SU-DHL-6 (cell line): ENCODE measurements around the gene GRIK4.

Experiments
- H2AFZ ChIP-seq: fragments of 200-600 bp; sonication (generic); 2 replicates; pipeline ENCODE4 v1.6.1; 2014; ENCODE audit warnings: low read depth, mild to moderate bottlenecking, moderate library complexity, mixed read lengths, antibody characterized with exemption, low read length; ENCODE audit not compliant: severe bottlenecking
- H3F3A ChIP-seq: fragments of 200-600 bp; shearing (Covaris generic); 2 replicates; pipeline ENCODE4 v1.6.0; 2016; ENCODE audit warnings: antibody characterized with exemption, mild to moderate bottlenecking; ENCODE audit not compliant: insufficient read depth
- H3K27ac ChIP-seq: fragments of 200-600 bp; sonication (generic); 2 replicates; pipeline ENCODE4 v1.5.1; 2016; ENCODE audit warnings: low read depth, mild to moderate bottlenecking, low read length, moderate library complexity, mixed read lengths
- H3K27me3 ChIP-seq: fragments of 200-600 bp; sonication (generic), shearing (Covaris generic); 2 replicates; pipeline ENCODE4 v1.6.0; 2014; ENCODE audit warnings: mild to moderate bottlenecking, low read length
- H3K36me3 ChIP-seq: fragments of 200-600 bp; sonication (generic); 2 replicates; pipeline ENCODE4 v1.6.1; 2014; ENCODE audit warnings: mild to moderate bottlenecking, low read length, mixed read lengths
- H3K4me2 ChIP-seq: fragments of 300-600, 200-600 bp; shearing (Covaris generic), sonication (generic); 2 replicates; pipeline ENCODE4 v1.6.0; 2014; ENCODE audit warnings: low read length, low read depth, mild to moderate bottlenecking; ENCODE audit not compliant: poor library complexity, severe bottlenecking
- H3K4me3 ChIP-seq: fragments of 200-600 bp; sonication (generic); 2 replicates; pipeline ENCODE4 v1.5.1; 2014; ENCODE audit warnings: antibody characterized with exemption, low read length, mild to moderate bottlenecking, mixed read lengths; ENCODE audit not compliant: insufficient read depth, poor library complexity, severe bottlenecking
- H3K79me2 ChIP-seq: fragments of 200-600 bp; sonication (generic); 2 replicates; pipeline ENCODE4 v1.6.1; 2014; ENCODE audit warnings: mild to moderate bottlenecking, low read length, moderate library complexity; ENCODE audit not compliant: insufficient read depth
- H3K9ac ChIP-seq: fragments of 200-600 bp; sonication (generic); 2 replicates; pipeline ENCODE4 v1.7.0; 2014; ENCODE audit warnings: mild to moderate bottlenecking, low read length
- H3K9me2 ChIP-seq: fragments of 200-600 bp; sonication (generic); replicated peaks from 2 replicates; pipeline ENCODE4 v1.6.1; 2014; ENCODE audit warnings: low read length; ENCODE audit not compliant: insufficient read depth
- H3K9me3 ChIP-seq: fragments of 200-600 bp; sonication (generic); 2 replicates; pipeline ENCODE4 v1.6.1; 2014; ENCODE audit warnings: low read length, mixed read lengths; ENCODE audit not compliant: insufficient read depth
- H4K20me1 ChIP-seq: fragments of 200-600 bp; sonication (generic); 2 replicates; pipeline ENCODE4 v1.6.1; 2014; ENCODE audit warnings: low read depth, mild to moderate bottlenecking, antibody characterized with exemption, low read length, moderate library complexity, mixed read lengths
- EZH2phosphoT487 ChIP-seq: fragments of 200-600 bp; sonication (generic), shearing (Covaris generic); conservative IDR thresholded peaks from 2 replicates; pipeline ENCODE4 v1.6.1; 2018; ENCODE audit warnings: mild to moderate bottlenecking, antibody characterized with exemption, low read length, moderate library complexity, mixed read lengths
- TF ChIP-seq, protein P1 (sequence below): fragments of 200-600 bp; sonication (generic); IDR thresholded peaks from one replicate; pipeline ENCODE4 v1.5.1; 2017; ENCODE audit warnings: antibody characterized with exemption, mild to moderate bottlenecking, low read length, moderate library complexity; ENCODE audit not compliant: insufficient read depth, poor library complexity, severe bottlenecking

GRIK4 gene

DNA sequence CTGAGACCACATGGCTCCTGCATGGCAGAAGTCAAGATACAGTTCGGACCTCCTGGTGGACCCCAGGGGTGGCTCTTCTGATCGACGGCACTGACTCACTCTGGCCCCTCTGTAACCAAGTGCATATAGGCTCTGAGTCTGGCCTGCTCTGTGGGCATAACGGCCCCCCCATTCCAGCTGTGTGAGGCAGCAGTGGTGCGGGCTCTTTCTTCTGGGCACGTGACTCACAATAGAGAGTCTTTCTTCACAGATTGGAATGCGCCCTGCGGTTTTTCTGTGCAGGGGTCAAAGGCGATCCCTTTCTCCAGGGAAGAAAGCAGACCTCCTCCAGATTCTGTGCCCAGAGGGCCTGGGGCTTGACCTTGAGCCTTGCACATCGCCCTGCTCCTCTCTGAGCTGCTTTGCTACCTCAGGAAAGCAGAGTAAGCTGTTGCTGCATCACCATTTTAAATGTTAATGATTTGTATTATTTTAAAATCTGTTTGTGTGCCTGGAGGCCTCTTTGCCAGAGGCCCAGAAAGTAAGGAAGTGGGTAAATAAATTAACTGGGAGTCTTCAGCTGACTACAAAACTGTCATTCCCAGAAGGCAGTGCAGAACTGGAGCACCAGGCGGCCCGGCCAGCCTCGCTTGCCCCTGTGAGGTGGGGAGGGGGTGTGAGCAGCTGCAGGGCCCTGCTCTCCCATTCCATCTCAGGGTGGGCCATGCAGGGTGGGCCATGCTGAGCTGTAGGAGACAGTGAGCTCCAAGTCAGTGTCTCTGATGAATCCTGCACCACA is 199.0 kb downstream of the GRIK4 start:
- Histone ChIP-seq H4K20me1 (no peaks in the 10 kb centered on the region), H3K27ac (no peak overlapping the region), H3K27me3 (no peaks in the 10 kb centered on the region), H3K9me3 (no peaks in the 10 kb centered on the region), H2AFZ (no peak overlapping the region), H3K4me2 (no peak overlapping the region), H3K9ac (no peak overlapping the region), H3F3A (no peaks in the 10 kb centered on the region), H3K4me3 (no peak overlapping the region), H3K79me2 (no peaks in the 10 kb centered on the region), H3K9me2 (no peaks in the 10 kb centered on the region), H3K36me3 (no peaks in the 10 kb centered on the region)
- TF ChIP-seq EZH2phosphoT487: no peak
- TF ChIP-seq, protein P1, sequence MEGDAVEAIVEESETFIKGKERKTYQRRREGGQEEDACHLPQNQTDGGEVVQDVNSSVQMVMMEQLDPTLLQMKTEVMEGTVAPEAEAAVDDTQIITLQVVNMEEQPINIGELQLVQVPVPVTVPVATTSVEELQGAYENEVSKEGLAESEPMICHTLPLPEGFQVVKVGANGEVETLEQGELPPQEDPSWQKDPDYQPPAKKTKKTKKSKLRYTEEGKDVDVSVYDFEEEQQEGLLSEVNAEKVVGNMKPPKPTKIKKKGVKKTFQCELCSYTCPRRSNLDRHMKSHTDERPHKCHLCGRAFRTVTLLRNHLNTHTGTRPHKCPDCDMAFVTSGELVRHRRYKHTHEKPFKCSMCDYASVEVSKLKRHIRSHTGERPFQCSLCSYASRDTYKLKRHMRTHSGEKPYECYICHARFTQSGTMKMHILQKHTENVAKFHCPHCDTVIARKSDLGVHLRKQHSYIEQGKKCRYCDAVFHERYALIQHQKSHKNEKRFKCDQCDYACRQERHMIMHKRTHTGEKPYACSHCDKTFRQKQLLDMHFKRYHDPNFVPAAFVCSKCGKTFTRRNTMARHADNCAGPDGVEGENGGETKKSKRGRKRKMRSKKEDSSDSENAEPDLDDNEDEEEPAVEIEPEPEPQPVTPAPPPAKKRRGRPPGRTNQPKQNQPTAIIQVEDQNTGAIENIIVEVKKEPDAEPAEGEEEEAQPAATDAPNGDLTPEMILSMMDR: no peak

DNA sequence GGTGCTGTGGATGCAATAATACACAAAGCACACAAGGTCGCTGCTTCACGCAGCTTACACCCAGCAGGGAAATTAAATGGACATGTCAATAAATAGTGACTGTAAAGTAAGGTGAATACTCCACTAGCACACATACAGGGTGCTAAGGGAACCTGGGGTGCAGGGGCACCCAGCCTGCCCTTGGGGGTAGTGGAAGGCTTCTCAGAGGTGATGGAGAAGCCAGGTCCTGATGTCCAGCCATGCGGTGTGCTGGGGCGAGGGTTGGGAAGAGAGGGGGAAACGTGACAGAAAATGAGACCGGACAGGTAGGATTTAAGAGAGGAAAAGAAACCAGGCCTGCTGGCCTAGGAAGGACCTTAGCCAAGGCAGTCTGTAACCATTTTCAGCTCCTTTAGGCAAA is 200.5 kb downstream of the GRIK4 start:
- no peak overlapping the region for H3K27ac ChIP-seq
- no peaks in the 10 kb centered on the region for H3K79me2 ChIP-seq
- H3K27me3 ChIP-seq: no peaks in the 10 kb centered on the region
- H3K36me3 ChIP-seq: no peaks in the 10 kb centered on the region
- no peaks in the 10 kb centered on the region for H3K9me2 ChIP-seq
- TF ChIP-seq, protein P1: no peak
- TF ChIP-seq EZH2phosphoT487: no peak
- no peak overlapping the region for H3K9ac ChIP-seq
- H3K4me3 ChIP-seq: no peak overlapping the region
- no peaks in the 10 kb centered on the region for H4K20me1 ChIP-seq
- no peaks in the 10 kb centered on the region for H3K9me3 ChIP-seq
- no peak overlapping the region for H3K4me2 ChIP-seq
- no peaks in the 10 kb centered on the region for H3F3A ChIP-seq
- H2AFZ ChIP-seq: no peak overlapping the region

DNA sequence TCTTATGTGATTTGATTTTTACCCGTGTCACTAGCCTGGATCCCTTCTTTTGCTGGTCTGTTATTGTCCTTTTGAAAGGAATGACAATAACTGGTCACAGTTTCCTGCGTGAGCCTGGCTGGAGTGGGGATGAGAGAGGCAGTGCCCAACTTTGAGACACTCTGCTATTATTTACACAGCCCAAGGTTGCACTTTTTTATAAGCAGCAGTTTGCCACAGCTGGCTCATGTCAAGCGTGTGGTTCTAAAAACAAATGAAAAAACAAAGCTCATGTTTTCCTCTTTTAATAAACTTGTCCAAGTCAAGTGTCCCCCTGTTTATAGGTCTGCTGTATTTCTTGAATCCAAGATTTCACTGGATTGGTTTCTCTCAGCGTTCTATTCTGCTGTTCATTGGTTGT is 201.3 kb downstream of the GRIK4 start:
- H3K9me3 ChIP-seq: no peaks in the 10 kb centered on the region
- TF ChIP-seq, protein P1: no peak
- TF ChIP-seq EZH2phosphoT487: no peak
- H3K79me2 ChIP-seq: no peaks in the 10 kb centered on the region
- no peak overlapping the region for H2AFZ ChIP-seq
- no peak overlapping the region for H3K4me2 ChIP-seq
- no peak overlapping the region for H3K4me3 ChIP-seq
- H3K27ac ChIP-seq: no peak overlapping the region
- no peaks in the 10 kb centered on the region for H4K20me1 ChIP-seq
- H3K9ac ChIP-seq: no peak overlapping the region
- no peaks in the 10 kb centered on the region for H3K36me3 ChIP-seq
- H3F3A ChIP-seq: no peaks in the 10 kb centered on the region
- no peaks in the 10 kb centered on the region for H3K9me2 ChIP-seq
- no peaks in the 10 kb centered on the region for H3K27me3 ChIP-seq
